ENCODE data around the gene OR52E6.

- TF ChIP-seq EZH2phosphoT487 (IDR thresholded peaks at IDR 0.05; ENCODE audit: borderline replicate concordance, low read length) (no peak), CTCF (conservative IDR thresholded peaks at IDR 0.05; ENCODE audit: low read depth, low read length) (no peak), EZH2 (IDR thresholded peaks at IDR 0.05; ENCODE audit: low read length, unreplicated experiment) (no peak)
Observed at GRCh38 chr11:5796541-5796940, 45.2 kb downstream of the OR52E6 start.

Measured in PC-3 (cell line).